NCI-H446 treated with DMSO at 0.1 percent for 48 hours (cell line): ENCODE measurements around the gene C6orf62.
A peak's percentile ranks its signal among the peaks of the same experiment; 100 is the strongest.
"Not testable (repeated sequence)": the region's sequence is repeated elsewhere in the genome, so short reads cannot be mapped to it uniquely, and the experiment has no call there.

Experiments used
- DNase-seq: peaks from one replicate; lab custom pipeline; 2025; lab: John Stamatoyannopoulos, UW

The C6orf62 gene

GRCh38 chr6:24666641-24667377 lies 52.1 kb downstream of the C6orf62 start, which contains the start of the genes ACOT13 and TDP2:
Gene ACOT13 (plus strand): TSS chr6:24667077. CDS start chr6:24667264, 187 bp downstream.
Gene TDP2 (minus strand): TSS chr6:24666899. CDS start chr6:24666862, 37 bp downstream.
- peak; percentile 90 for DNase-seq

- DNase-seq, result no peak
Measured at GRCh38 chr6:24666097-24666640, 52.8 kb downstream of the C6orf62 start.

DNA sequence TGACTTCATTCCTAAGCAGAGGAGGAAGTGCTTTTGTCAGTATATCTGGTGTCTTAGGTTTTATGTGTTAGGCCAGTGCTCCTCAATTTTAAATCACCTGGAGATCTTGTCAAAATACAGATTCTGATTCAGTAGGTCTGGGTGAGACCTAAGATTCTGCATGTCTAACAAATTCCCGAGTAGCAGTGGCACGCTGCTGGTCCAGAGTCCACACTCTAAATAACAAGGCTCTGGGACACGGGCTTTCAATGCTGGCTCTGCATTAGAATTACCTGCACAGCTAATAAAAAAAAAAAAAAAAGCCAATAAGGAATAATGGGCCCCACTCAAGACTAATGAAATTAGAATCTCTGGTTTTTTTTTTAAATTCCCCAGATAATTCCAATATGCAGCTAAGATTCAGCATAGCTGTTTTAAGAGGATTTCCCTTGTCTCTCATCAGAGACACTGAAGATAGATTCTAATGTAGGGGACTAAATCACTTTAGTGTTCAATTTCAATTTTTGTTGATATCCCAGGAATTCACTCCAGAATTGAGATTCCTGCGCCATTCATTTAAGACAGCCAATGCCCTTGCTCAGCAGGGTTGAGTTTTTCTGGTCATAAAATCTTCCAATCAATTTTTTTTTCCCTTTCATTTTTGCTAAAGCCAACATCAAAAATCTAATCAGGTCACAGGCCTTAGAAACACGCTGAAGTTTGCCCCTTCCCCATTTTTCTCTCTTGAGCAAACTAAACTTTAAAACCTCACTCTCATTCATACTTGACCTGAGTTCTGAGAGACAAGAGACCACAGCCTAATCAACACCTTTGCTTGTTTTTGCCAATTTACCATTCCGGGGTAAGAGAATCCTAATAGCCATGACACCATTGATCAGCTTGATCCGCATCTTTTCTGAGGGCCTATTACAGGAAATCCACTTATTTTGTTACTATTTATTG lies 54.6 kb downstream of the C6orf62 start:
- DNase-seq, result no peak

- DNase-seq, result no peak
Measured at GRCh38 chr6:24663189-24663588, 55.8 kb downstream of the C6orf62 start.

DNA sequence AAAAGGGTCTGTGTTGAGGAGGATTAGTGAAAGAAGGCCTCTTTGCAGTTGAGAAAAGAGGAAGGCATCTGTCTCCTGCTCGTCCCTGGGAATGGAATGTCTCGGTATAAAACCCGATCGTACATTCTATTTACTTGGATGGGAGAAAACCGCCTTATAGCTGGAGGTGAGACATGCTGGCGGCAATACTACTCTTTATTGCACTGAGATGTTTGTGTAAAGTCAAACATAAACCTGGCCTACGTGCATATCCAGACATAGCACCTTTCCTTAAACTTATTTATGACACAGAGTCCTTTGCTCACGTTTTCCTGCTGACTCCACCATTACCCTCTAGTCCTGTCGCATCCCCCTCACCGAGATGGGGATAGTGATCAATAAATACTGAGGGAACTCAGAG lies 56.7 kb downstream of the C6orf62 start:
- no peak for DNase-seq

DNA sequence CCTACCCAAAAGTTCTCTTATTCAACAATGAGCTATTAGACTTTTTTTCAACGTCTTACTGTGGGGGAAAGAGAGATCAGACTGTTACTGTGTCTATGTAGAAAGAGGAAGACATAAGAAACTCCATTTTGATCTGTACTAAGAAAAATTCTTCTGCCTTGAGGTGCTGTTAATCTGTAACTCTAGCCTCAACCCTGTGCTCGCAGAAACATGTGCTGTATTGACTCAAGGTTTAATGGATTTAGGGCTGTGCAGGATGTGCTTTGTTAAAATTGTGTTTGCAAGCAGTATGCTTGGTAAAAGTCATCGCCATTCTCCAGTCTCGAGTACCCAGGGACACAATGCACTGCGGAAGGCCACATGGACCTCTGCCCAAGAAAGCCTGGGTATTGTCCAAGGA lies 57.2 kb downstream of the C6orf62 start:
- DNase-seq, result not testable (repeated sequence)

DNA sequence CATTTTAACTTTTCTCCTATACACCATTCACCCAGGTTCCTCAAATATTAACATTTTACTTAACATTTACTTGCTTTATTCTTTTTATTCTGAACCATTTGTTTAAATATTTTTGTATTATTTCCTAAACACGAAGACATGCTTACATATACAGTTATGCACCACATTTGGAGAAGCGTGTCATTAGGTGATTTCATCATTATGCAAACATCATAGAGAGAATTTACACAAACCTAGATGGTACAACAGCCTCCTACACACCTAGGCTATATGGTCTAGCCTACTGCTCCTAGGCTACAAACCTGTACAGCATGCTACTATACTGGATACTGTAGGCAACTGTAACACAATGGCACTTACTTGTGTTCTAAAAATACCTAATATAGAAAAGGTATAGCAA lies 58.8 kb downstream of the C6orf62 start:
- no peak for DNase-seq

DNA sequence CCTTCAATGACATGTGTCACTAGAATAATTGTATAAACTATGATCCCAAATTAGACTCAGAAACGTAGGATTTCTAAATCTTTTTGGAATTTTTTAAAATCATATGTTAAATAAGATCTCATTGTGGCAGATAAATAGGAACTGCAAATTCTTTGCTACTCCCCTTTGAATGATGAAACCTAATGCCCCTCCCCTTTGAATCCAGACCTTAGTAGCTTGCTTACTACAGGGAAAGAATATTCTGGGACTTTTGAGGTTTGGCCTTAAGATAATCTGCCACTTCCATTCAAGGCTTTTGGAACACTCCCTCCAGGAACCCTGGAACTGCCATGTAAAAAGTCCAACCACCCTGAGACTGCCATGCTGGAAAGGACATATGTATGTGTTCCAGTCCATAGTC lies 59.4 kb downstream of the C6orf62 start:
- DNase-seq, result no peak

GRCh38 chr6:24658573-24659560 lies 60.1 kb downstream of the C6orf62 start:
- DNase-seq, result no peak

DNA sequence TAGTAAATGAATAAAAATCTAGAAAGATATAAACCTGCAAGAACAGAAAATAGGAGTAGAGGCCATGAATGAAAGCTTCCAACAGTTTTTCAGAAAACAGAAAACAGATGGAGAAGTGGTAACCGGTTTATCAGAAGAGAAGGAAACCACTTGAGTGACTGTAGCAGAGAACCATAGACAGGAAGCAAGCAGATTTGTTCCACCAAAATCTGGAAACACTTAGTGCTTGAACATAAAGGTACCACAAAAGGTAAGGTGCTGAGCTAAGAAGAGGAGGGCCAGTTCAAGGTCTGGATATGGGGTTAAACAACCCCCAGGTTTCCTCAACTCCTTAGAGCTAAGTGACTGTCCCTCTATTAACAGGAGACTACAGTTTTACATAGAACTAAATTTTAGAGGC lies 63.7 kb downstream of the C6orf62 start:
- DNase-seq, result no peak
